NCI-H2227 (cell line): ENCODE results near the gene CHRNA7.
"Not testable (repeated sequence)": the region's sequence is repeated elsewhere in the genome, so short reads cannot be mapped to it uniquely, and the experiment has no call there.

Experiments
- DNase-seq: peaks from one replicate; lab custom pipeline; 2025; ENCODE audit not compliant: unreplicated experiment; lab: John Stamatoyannopoulos, UW

The CHRNA7 gene

GRCh38 chr15:32166270-32166669, 136.0 kb downstream of the CHRNA7 start:
- DNase-seq = not testable (repeated sequence)

GRCh38 chr15:32167913-32168312, 137.6 kb downstream of the CHRNA7 start:
- not testable (repeated sequence) for DNase-seq

- DNase-seq = not testable (repeated sequence)
Observed at GRCh38 chr15:32180579-32180978, 150.3 kb downstream of the CHRNA7 start.

DNA sequence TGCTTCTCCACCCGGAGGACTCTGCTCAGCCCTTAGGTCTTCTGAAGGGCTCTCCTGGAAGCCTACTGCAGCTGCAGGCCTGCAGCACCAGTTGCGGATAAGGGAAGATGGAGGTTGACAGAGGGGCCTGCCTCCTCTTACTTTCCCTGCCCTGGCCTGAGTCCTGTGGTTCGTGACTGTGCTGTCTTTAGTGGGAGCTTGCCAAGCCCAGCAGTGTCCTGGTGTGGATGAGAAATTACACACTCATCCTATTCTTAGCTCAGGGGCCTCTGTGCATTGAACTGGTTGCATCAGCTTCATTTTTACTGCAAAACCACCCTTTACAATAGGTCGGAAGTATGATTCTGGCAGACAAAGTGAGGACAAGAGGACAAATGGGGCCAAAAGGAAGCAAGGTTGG, 163.5 kb downstream of the CHRNA7 start:
- not testable (repeated sequence) for DNase-seq

DNA sequence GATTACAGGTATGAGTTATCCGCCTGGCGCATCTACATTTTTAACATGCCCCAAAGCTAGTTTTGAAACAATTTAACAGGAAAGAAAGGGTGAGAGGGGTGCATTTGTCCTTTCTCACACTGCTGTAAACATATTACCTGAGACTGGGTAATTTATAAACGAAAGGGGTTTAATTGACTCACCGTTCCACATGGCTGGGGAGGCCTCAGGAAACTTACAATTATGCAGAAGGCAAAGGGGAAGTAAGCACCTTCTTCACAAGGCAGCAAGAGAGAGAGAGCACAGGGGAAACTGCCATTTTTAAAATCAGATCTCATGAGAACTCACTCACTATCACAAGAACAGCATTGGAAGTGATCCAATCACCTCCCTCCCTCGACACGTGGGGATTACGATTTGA, 165.9 kb downstream of the CHRNA7 start:
- DNase-seq = not testable (repeated sequence)

- DNase-seq = not testable (repeated sequence)
Observed at GRCh38 chr15:32198938-32199337, 168.6 kb downstream of the CHRNA7 start.

DNA sequence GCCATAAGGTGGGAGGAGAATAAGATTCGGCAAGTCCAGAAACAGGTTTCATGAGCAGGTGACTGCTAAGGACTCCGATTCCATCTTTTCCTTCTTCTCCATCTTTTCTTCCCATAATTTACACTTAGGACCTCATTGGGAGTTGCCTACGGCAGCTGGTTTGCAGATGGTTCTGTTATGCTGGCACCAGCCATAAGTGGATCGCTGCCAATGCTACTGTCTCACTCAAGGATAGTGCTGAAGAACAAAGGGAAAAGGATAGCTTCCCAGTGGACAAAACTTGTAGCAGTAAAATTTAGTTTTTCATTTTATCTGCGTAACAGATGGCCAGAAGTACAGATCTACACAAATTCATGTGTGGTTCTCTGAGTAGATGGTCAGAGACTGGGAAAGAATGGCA, 178.8 kb downstream of the CHRNA7 start:
- DNase-seq = not testable (repeated sequence)

DNA sequence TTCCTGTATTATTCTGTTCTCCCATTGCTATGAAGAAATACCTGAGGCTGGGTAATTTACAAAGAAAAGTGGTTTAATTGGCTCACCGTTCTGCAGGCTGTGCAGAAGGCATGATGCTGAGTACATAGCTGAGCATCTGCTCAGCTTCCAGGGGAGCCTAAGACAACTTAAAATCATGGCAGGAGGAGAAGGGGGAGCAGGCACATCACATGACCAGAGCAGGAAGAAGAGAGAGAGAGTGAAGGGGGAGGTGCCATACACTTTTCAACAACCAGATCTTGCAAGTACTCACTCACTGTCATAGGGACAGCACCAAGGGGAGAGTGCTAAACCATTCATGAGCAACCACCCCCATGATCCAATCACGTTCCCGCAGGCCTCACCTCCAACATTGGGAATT, 188.4 kb downstream of the CHRNA7 start:
- DNase-seq = no peak
